PFSK-1 (cell line): Measurements from ENCODE around the gene TYROBP.

Experiments
- FOXP2 ChIP-seq: optimal IDR thresholded peaks from 2 replicates; pipeline ENCODE3; 2011; ENCODE audit warnings: borderline replicate concordance, control low read depth, inconsistent platforms; ENCODE audit not compliant: insufficient read depth; ENCODE audit errors: extremely low read length, extremely low read depth
- POLR2AphosphoS5 ChIP-seq: IDR thresholded peaks from 2 replicates; pipeline ENCODE4 v1.6.1; 2012; ENCODE audit warnings: low read depth, mild to moderate bottlenecking, control low read depth, low read length, moderate library complexity
- REST ChIP-seq, 2 experiments: IDR thresholded peaks; 2 replicates each; pipeline versions ENCODE4 v1.6.1 to v1.8.0; 2011 to 2012; ENCODE audit warnings: low read depth in 2 of 2, low read length in 2 of 2, control low read depth in 1 of 2, inconsistent platforms in 1 of 2, mild to moderate bottlenecking in 1 of 2, moderate library complexity in 1 of 2; ENCODE audit not compliant: insufficient read depth in 1 of 2
- SIN3A ChIP-seq: IDR thresholded peaks from 2 replicates; pipeline ENCODE4 v1.6.1; 2012; ENCODE audit warnings: mild to moderate bottlenecking, low read length, moderate library complexity, borderline replicate concordance; ENCODE audit not compliant: insufficient read depth
- TAF1 ChIP-seq: IDR thresholded peaks from 2 replicates; pipeline ENCODE4 v1.6.1; 2012; ENCODE audit warnings: low read length, control low read depth, borderline replicate concordance; ENCODE audit not compliant: insufficient read depth

The TYROBP gene

GRCh38 chr19:35879068-35879467 is 29.0 kb downstream of the TYROBP start:
- TF ChIP-seq TAF1 (no peak), FOXP2 (no peak), POLR2AphosphoS5 (no peak), REST (IDR thresholded peaks at IDR 0.05; ENCODE audit: insufficient read depth in 1 of 2, low read depth in 2 of 2, low read length in 2 of 2) (no peak)

- no peak for TF ChIP-seq POLR2AphosphoS5
These were observed 33.6 kb downstream of the TYROBP start for GRCh38 chr19:35874392-35874930.

GRCh38 chr19:35872180-35872579 is 35.9 kb downstream of the TYROBP start:
- TF ChIP-seq POLR2AphosphoS5 (no peak), TAF1 (no peak), FOXP2 (no peak), REST (IDR thresholded peaks at IDR 0.05; ENCODE audit: insufficient read depth in 1 of 2, low read depth in 2 of 2, low read length in 2 of 2) (no peak), SIN3A (no peak)

GRCh38 chr19:35871611-35872010 is 36.5 kb downstream of the TYROBP start:
- no peak for TF ChIP-seq FOXP2
- no peak for TF ChIP-seq REST (IDR thresholded peaks at IDR 0.05; ENCODE audit: insufficient read depth in 1 of 2, low read depth in 2 of 2, low read length in 2 of 2)
- TF ChIP-seq POLR2AphosphoS5: no peak
- TF ChIP-seq TAF1: no peak
- no peak for TF ChIP-seq SIN3A

- TF ChIP-seq POLR2AphosphoS5 (no peak), TAF1 (no peak), SIN3A (no peak), REST (IDR thresholded peaks at IDR 0.05; ENCODE audit: insufficient read depth in 1 of 2, low read depth in 2 of 2, low read length in 2 of 2) (no peak), FOXP2 (no peak)
These were observed 37.3 kb downstream of the TYROBP start for GRCh38 chr19:35870798-35871197.
